Endothelial cell of umbilical vein (primary cell): ENCODE data around the gene FOXN1. TPM values are rescaled to one million over a fixed set of nuclear protein-coding genes. Genes with fewer than 3 reads are reported as not detected.

Source experiments
- BruUV-seq: library from RNA; stranded (reverse); fragments of 400-500 nt; replicated peaks from 2 replicates; lab custom pipeline; 2021; lab: Mats Ljungman, UMichigan
- CTCF ChIA-PET: fragments of 300-600, 350-600 bp; sonication (Branson Sonifier 250); formaldehyde crosslinking; loops from one replicate; lab custom pipeline; 2021; ENCODE audit warnings: antibody characterized with exemption, inconsistent platforms; lab: Charles Lee
- POLR2A ChIA-PET: fragments of 300-600, 350-600 bp; sonication (Branson Sonifier 250); formaldehyde crosslinking; loops from one replicate; lab custom pipeline; 2021; ENCODE audit warnings: antibody characterized with exemption, inconsistent platforms; lab: Charles Lee
- DNase-seq: peaks from one replicate; pipeline ENCODE4 v3.0.0-alpha.2; 2011; ENCODE audit warnings: low read depth, low spot score
- FAIRE-seq: peaks from 2 replicates; lab custom pipeline; 2011; peaks lifted over from hg19 to GRCh38; lab: Jason Lieb, UNC
- H2AFZ ChIP-seq: 2 replicates; pipeline ENCODE4 v1.6.0; 2012; ENCODE audit warnings: low read depth, low read length, control low read depth, inconsistent platforms
- H3K27ac ChIP-seq: 2 replicates; pipeline ENCODE4 v1.5.1; 2011; ENCODE audit warnings: low read depth, mild to moderate bottlenecking, control low read depth, low read length, moderate library complexity; ENCODE audit not compliant: insufficient read depth
- H3K27me3 ChIP-seq, 2 experiments: 2 replicates each; pipeline versions ENCODE4 v1.6.0 to v1.6.1; 2011; ENCODE audit warnings: low read length in 2 of 2, mixed read lengths in 1 of 2; ENCODE audit not compliant: control insufficient read depth in 2 of 2, insufficient read depth in 2 of 2
- H3K36me3 ChIP-seq, 2 experiments: 2 replicates in 1 of 2; 3 replicates in 1 of 2; pipeline ENCODE4 v1.5.1; 2011; ENCODE audit warnings: low read length in 2 of 2, mild to moderate bottlenecking in 1 of 2, moderate library complexity in 1 of 2; ENCODE audit not compliant: control insufficient read depth in 2 of 2, insufficient read depth in 2 of 2; ENCODE audit errors: extremely low read depth in 1 of 2
- H3K4me1 ChIP-seq: 3 replicates; pipeline ENCODE4 v1.5.1; 2011; ENCODE audit warnings: mild to moderate bottlenecking, low read length; ENCODE audit not compliant: control insufficient read depth, insufficient read depth; ENCODE audit errors: extremely low read depth
- H3K4me2 ChIP-seq: 2 replicates; pipeline ENCODE4 v1.6.1; 2011; ENCODE audit warnings: low read length, control low read depth, mixed read lengths; ENCODE audit not compliant: insufficient read depth
- H3K4me3 ChIP-seq, 3 experiments: fragments of 200-600 bp in 1 of 3; sonication (generic), shearing (Covaris generic) in 1 of 3; replicated peaks in 1 of 3; 2 replicates each; pipeline ENCODE4 v1.5.1; 2011 to 2016; ENCODE audit warnings: control low read depth in 3 of 3, low read length in 3 of 3, mild to moderate bottlenecking in 2 of 3, inconsistent platforms in 1 of 3, low read depth in 1 of 3, moderate library complexity in 1 of 3; ENCODE audit not compliant: insufficient read depth in 1 of 3
- H3K79me2 ChIP-seq: 2 replicates; pipeline ENCODE4 v1.6.0; 2012; ENCODE audit warnings: low read length, inconsistent platforms; ENCODE audit not compliant: control insufficient read depth, insufficient read depth
- H3K9ac ChIP-seq: replicated peaks from 2 replicates; pipeline ENCODE3; 2011; ENCODE audit warnings: low read length, control low read depth; ENCODE audit not compliant: insufficient read depth; ENCODE audit errors: extremely low read depth
- H3K9me1 ChIP-seq: replicated peaks from 3 replicates; pipeline ENCODE4 v1.6.0; 2011; ENCODE audit warnings: mild to moderate bottlenecking, low read length; ENCODE audit not compliant: control insufficient read depth, insufficient read depth; ENCODE audit errors: extremely low read depth
- H3K9me3 ChIP-seq: replicated peaks from 2 replicates; pipeline ENCODE4 v1.5.1; 2012; ENCODE audit warnings: low read length, inconsistent platforms; ENCODE audit not compliant: control insufficient read depth, insufficient read depth
- H4K20me1 ChIP-seq: replicated peaks from 2 replicates; pipeline ENCODE3; 2011; ENCODE audit warnings: mild to moderate bottlenecking, low read length; ENCODE audit not compliant: control insufficient read depth, insufficient read depth; ENCODE audit errors: extremely low read depth
- CTCF ChIP-seq, 2 donors: IDR thresholded peaks; 1 replicate in 1 of 2; 2 replicates in 1 of 2; pipeline ENCODE4 v1.5.1; 2011; ENCODE audit warnings: low read length in 2 of 2, mild to moderate bottlenecking in 2 of 2, moderate library complexity in 2 of 2, control low read depth in 1 of 2, inconsistent platforms in 1 of 2, low read depth in 1 of 2; ENCODE audit not compliant: insufficient read depth in 1 of 2; ENCODE audit errors: extremely low read depth in 1 of 2
- EZH2 ChIP-seq: IDR thresholded peaks from 2 replicates; pipeline ENCODE4 v1.6.1; 2012; ENCODE audit warnings: borderline replicate concordance, low read depth, mild to moderate bottlenecking, moderate library complexity, low read length, inconsistent platforms; ENCODE audit not compliant: severe bottlenecking
- FOS ChIP-seq: IDR thresholded peaks from 2 replicates; pipeline ENCODE4 v1.6.1; 2011; ENCODE audit warnings: mild to moderate bottlenecking, low read length, moderate library complexity, borderline replicate concordance; ENCODE audit not compliant: insufficient read depth
- GATA2 ChIP-seq: IDR thresholded peaks from 2 replicates; pipeline ENCODE4 v1.7.0; 2011; ENCODE audit warnings: low read depth, mild to moderate bottlenecking, moderate library complexity, mixed read lengths, low read length; ENCODE audit not compliant: insufficient read length, insufficient read depth
- JUN ChIP-seq: IDR thresholded peaks from 2 replicates; pipeline ENCODE4 v1.6.1; 2011; ENCODE audit warnings: borderline replicate concordance, low read depth; ENCODE audit not compliant: insufficient read length, insufficient read depth
- MAX ChIP-seq: IDR thresholded peaks from 2 replicates; pipeline ENCODE4 v1.6.1; 2011; ENCODE audit not compliant: insufficient read depth, insufficient read length
- MYC ChIP-seq: IDR thresholded peaks from one replicate; pipeline ENCODE4 v1.6.1; 2011; ENCODE audit warnings: mild to moderate bottlenecking, low read depth, low read length
- POLR2A ChIP-seq: IDR thresholded peaks from 2 replicates; pipeline ENCODE4 v1.6.1; 2012; ENCODE audit warnings: low read depth, mild to moderate bottlenecking, control low read depth, low read length
- POLR2AphosphoS5 ChIP-seq: IDR thresholded peaks from 2 replicates; pipeline ENCODE4 v1.6.1; 2012; ENCODE audit warnings: low read depth, mild to moderate bottlenecking, control low read depth, low read length, moderate library complexity; ENCODE audit not compliant: insufficient read depth
- dilution Hi-C: fragments of 300-500 bp; cut with MboI; formaldehyde crosslinking; loops from one replicate; pipeline ENCODE4 v1.15.0; 2019; ENCODE audit warnings: low sequenced_read_pairs; ENCODE audit not compliant: extremely low pct_ligation_motif_present
- intact Hi-C: fragments of 100-400 bp; cut with micrococcal nuclease; formaldehyde crosslinking; loops from one replicate; pipeline ENCODE4 v1.10.0; 2022
- polyA plus RNA-seq, 4 experiments: library from polyadenylated mRNA; depleted of rRNA in 3 of 4; stranded (reverse) in 3 of 4; unstranded in 1 of 4; fragments of >200 nt; gene quantifications; 2 replicates each; pipeline versions ENCODE4 v1.2.1 to v1.2.3, GENCODE V29; 2011 to 2012; ENCODE audit warnings: missing spikeins in 1 of 4
- total RNA-seq: library from RNA; stranded (reverse); gene quantifications from 2 replicates; pipeline ENCODE4 v1.2.3, GENCODE V29; 2021

The FOXN1 gene
- total and polyA plus RNA-seq, 2 donors (not counting 3 experiments of a cell fraction or from before 2014, with no cell fraction given): not detected

DNA sequence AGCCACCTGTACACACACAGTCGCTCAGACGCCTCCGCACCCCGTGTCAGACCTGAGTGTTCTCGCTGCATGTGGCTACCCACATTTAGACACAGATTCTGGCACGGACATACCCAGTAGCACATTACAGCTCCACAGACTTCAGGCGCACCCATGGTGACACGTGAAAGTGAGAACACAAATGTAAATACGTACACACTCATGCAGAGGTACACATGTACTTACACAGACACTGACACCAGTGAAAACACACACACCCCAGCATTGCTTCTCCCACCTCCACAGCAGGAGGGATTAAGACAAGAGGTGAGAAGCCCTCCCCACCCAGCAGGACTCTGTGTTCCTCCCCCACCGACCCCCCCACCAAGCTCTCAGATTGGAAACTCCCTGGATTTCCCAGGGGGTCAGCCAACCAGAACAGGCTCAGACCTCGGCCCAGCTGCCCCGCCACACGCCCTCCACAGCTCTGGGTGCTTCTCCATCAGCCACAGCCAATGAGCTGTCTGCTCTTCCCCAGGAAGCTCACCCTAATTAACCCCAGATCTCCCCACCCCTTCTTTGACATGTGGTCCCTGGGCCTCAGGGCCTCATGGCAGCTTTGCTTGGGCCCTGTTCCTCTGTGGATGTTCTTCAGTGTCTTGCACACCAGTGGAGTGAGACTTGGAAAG, 5.3 kb upstream of the FOXN1 start:
- TF ChIP-seq POLR2A (no peak), POLR2AphosphoS5 (no peak), EZH2 (no peak), FOS (no peak), CTCF (IDR thresholded peaks at IDR 0.05; ENCODE audit: extremely low read depth in 1 of 2, insufficient read depth in 1 of 2, low read depth in 1 of 2, low read length in 2 of 2) (no peak), MAX (no peak), GATA2 (no peak), JUN (no peak), MYC (no peak)
- dilution Hi-C loops: no loop called here
- peaks cover 0 to 16% of the 10 kb centered on the region in 2 experiments for H3K27me3 ChIP-seq

More for the DNA sequence above, 5.3 kb upstream of the FOXN1 start:
- intact Hi-C loops: no loop called here
- CTCF ChIA-PET: interaction anchor here (1.1 kb wide), 1 partner anchor 112 kb away, joined by 3 read pairs; no protein-coding TSS in a partner anchor
- Histone ChIP-seq H3K4me3 (no peak overlapping the region), H3K36me3 (no peaks in the 10 kb centered on the region), H4K20me1 (no peaks in the 10 kb centered on the region), H3K4me2 (no peak overlapping the region), H3K9ac (no peak overlapping the region), H3K27ac (no peak overlapping the region), H2AFZ (no peak overlapping the region), H3K79me2 (no peaks in the 10 kb centered on the region), H3K4me1 (no peaks in the 10 kb centered on the region), H3K9me3 (no peaks in the 10 kb centered on the region), H3K9me1 (no peaks in the 10 kb centered on the region)
- DNase-seq (no peak), FAIRE-seq (no peak)
- no TSS peak for BruUV-seq
- POLR2A ChIA-PET: no interaction called here
